HG03280 (cell line): ENCODE results near the gene NMT1.

Experiments used
- ATAC-seq: cut with Tn5 transposase; IDR thresholded peaks from one replicate; pipeline ENCODE4 v1.9.1; 2021; ENCODE audit warnings: mild to moderate bottlenecking, moderate library complexity; ENCODE audit not compliant: unreplicated experiment

The NMT1 gene

DNA sequence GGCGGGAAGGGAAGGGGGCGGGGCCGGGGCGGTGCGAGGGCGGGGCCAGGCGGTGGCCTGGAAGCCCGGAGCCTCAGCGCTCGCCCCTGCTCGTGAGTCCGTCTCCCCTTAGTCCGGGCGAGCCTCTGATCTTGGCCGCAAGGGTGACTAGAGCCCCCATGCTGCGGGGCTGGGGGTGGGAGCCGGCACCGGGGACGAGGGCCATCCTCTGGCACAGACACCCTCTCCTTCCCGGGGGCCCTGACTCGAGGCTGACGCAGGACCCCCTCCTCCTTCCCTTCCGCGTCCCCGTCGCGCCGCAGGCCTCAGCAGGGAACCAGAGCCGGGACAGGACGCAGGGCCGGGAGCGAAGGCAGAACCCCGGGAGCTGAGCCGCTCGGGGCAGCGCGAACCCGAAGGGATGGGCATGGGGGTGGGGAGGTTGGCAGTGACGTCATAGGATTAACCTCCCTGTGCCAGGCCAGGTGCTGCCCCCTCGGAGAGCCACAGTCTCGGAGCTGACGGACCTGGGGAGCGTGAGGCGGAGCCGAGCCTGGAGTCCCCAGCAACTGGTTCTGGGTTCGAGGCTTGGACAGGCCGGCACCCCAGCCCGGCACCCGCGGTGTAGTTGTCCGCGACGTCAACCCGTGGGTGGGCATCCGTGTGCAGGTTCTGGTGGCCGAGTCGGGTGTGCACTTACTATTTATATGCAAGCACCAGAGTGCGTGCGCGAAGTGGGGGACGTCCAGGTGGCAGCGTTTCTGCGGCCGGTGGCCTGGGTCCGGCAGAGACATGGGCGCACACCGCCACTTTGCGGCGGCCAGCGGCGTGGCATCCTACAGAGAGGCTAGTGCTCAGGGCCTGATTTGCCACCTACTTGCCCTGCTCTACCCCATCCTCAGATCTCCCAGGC lies 71.7 kb downstream of the NMT1 start:
- ATAC-seq = no peak

GRCh38 chr17:45135192-45135977 lies 74.3 kb downstream of the NMT1 start, which contains the start of gene ACBD4:
Gene ACBD4, plus strand, starts transcription at chr17:45135687. Its CDS starts 458 bp downstream, at chr17:45136145.
- peak; percentile 77 for ATAC-seq

- no peak for ATAC-seq
These were observed 75.1 kb downstream of the NMT1 start for GRCh38 chr17:45135978-45136791.

- ATAC-seq = no peak
These were observed 75.9 kb downstream of the NMT1 start for GRCh38 chr17:45136846-45137560.

- no peak for ATAC-seq
These were observed 76.6 kb downstream of the NMT1 start for GRCh38 chr17:45137561-45138305.

GRCh38 chr17:45138911-45139532 lies 77.9 kb downstream of the NMT1 start:
- ATAC-seq = no peak

GRCh38 chr17:45139533-45139920 lies 78.4 kb downstream of the NMT1 start:
- no peak for ATAC-seq

DNA sequence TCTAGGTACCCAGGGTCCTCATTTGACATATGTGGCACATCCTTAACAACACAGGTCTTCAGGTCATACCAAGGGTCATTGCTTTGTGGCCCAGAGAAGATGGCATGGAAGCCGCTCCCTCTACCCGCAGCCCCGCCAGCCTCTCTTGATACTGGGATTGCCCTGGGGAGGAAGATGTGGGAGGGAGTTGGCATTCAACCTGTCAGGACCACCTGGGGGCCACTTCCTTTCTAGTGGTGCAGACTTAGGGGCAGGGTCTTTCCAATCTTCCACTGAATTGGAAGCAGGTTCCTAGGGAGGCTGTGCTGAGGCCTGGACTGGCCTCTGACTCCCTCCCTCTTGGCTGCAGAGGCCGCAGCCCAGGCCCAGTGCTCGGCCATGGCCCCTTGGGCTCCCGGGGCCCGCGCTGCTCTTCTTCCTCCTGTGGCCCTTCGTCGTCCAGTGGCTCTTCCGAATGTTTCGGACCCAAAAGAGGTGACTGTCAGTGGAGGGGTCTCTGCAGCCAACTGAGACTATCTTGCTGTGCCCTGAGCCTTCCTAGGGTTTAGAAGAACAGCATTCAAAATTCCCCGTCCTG lies 82.1 kb downstream of the NMT1 start:
- ATAC-seq = no peak

DNA sequence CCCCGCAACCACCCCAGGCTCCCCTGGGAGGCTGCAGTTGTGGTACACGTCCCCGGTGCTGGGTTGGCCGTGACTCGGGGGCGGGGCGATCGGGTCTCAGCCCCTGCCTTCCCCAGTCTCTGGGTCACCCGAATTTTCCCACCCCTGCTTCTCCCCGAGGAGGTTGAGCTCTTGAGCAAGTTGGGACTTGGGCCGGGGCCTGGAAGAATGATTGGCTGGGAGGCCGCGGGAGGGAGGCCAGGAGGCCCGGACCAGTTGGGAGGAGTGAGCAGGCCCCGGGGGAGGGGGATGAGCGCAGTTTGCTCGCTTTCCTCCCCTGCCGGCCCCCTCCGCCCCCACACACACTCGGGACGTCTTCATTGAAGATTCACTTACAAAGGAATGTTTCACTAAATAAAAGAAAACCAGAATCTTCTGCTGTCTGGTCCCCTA lies 82.7 kb downstream of the NMT1 start:
- no peak for ATAC-seq

DNA sequence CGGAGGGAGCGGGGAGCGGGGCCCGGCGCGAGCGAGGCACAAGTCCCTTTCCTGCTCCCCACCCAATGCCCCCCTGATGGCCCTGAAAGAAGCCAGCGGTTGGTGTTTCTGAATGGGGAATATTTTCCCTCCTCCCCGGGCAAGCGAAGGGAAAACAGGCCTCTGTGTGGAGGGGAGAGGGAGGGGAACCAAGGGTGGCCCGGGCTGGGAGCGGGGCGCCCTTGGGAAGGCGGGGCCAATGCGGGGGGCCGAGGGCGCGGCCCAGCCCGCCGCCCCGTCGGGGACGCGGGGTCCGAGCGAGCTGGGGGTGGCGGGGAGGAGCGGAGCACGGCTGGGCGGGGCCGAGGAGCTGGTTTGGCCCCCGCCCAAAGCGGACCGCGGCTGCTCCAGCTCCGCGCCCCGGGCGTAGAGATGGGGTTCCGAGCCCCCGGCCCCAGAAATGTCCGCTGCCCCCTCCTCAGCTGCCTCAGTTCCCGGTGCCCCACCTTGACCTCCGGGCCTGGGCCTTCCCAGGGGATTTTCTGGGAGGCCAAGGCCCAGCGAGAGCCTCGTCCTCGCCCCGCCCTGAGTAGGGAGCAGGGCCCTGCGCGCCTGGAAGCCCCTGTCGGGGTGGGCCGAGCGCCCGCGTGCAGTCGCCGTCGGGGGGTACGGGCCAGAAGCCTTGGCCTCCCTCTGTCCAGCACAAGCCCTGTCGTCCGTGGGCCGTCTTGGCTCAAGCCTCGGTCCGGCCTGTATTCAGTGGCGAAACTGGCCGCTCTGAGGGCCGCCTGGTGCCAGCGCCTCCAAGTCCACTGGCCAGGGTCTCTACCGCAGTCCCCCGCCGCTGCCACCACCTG lies 83.3 kb downstream of the NMT1 start:
- no peak for ATAC-seq

DNA sequence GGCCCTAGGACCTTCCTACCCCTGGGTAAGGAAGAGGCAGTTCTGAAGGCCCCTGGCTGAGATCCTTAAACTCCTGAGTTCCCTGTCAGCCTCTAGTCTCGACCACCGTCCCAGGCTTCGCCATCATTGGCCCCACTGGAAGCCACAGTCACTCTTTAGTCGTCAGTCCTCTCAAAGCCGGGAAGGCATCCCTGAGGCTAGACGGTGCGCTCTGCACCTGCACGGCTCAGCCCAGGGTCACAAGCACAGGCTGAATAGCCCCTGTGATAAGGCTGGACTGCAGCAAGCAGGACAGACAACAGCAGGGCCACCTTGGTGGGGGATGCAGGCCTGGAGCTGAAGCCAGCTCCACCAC lies 83.9 kb downstream of the NMT1 start:
- no peak for ATAC-seq

DNA sequence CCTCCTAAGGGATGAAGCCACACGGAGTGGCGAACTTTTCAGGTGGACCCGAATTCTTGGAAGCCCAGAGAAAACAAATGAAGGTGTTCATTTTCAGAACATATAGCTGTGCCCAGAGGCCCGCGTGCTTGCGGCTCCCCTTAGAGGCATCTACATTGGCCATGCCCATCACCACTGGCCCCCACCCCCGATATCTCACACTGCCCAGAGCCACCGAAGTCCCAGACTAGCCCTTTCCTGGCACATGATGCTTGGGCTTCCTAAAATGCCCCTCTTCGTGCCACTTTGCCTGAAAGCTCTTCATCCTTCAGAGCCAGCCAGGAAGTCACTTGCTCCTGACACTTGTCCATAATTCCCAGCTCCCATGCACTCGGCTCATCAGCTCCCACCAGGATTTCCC lies 85.0 kb downstream of the NMT1 start:
- no peak for ATAC-seq

GRCh38 chr17:45146592-45146889 lies 85.4 kb downstream of the NMT1 start:
- no peak for ATAC-seq

- ATAC-seq = no peak
These were observed 85.9 kb downstream of the NMT1 start for GRCh38 chr17:45146890-45147580.

DNA sequence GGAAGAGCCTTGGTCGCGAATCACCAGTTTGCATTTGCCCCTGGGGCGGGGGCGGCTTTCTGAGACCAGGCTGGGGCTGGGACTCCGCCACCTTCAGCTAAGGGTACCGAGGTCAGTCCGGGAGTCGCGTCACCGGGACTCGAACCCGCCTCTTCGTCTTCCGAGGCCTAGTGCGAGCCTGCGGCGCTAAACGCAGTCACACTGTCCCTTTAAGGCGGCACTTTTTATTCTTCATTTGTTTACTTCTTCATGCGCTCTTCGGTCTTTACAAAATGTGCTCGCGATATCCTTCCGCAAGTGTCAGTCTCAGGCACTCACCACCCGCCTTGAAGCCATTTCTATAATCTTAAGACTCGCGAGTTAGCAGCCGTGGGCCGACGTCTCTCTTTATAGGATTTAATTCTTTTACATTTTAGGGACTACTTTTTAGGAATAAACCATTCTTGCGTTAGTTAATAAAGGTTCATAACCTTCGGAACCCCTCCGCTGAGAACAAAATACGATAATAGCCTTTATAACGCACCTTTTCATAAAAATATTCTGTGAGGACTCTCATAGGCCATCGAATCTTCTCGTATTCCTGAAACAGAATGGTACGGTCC lies 86.6 kb downstream of the NMT1 start:
- ATAC-seq = no peak

DNA sequence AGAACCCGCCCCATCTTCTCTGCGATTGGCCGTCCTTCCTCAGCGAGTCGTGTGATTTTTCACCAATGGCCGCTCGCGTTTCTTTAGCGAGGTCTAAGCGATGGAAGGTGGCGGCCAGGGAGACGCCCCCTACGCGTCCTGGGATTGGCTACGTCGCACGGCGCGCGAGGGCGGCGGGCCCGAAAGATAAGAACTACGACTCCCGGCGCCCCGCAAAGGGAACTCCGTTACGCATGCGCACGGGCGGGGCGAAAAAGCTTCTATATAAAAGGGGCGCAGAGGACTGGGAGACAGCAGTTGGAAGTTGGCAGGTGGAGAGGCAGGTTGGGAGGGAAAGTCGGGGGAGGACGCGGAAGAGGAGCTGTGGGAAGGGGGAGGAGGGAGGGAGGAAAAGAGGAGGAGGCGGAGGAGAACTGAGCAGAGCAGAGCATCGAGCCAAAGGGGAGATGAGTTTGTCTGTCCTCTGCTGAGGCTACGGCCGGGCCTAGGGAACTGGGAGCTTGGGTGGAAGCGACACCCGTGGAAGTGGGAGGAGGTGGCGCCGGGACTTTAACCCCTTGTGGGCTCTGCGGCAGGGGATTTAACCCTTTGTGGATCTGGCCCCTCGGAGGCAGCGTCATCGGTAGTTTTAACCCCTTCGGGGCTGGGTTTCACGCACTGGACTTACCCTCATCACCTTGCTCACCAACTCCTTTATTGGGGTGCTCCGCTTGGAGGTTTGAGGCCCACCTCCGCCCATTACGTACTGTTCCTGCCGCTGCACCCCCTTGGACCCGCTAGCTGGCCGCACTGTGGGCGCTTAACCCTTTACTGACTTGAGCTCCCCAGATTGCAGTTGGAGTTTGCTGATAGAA lies 87.3 kb downstream of the NMT1 start, which contains the start of gene HEXIM1:
Gene HEXIM1, plus strand, starts transcription at position 293 of the 854 bp plus-strand sequence. CDS start 716 bp downstream, outside the sequence.
- ATAC-seq = peak; percentile 67
